NCI-H510A treated with DMSO at 0.1 percent for 48 hours (cell line): ENCODE results near the gene SEMA4A.

ENCODE experiments used
- DNase-seq: peaks from one replicate; lab custom pipeline; 2025; lab: John Stamatoyannopoulos, UW

Gene SEMA4A

GRCh38 chr1:156135930-156136871, 17.2 kb upstream of the SEMA4A start:
- DNase-seq, result no peak

GRCh38 chr1:156136970-156137483, 16.4 kb upstream of the SEMA4A start:
- DNase-seq, result no peak

- no peak for DNase-seq
These were observed 14.9 kb upstream of the SEMA4A start for GRCh38 chr1:156138458-156138867.

GRCh38 chr1:156140879-156141707, 12.3 kb upstream of the SEMA4A start:
- DNase-seq, result no peak

- DNase-seq, result no peak
These were observed 9.5 kb upstream of the SEMA4A start for GRCh38 chr1:156143765-156144489.

GRCh38 chr1:156144742-156145141, 8.6 kb upstream of the SEMA4A start:
- no peak for DNase-seq

GRCh38 chr1:156145650-156146019, 7.8 kb upstream of the SEMA4A start:
- no peak for DNase-seq

- DNase-seq, result peak; percentile 94
These were observed 7.2 kb upstream of the SEMA4A start for GRCh38 chr1:156146020-156146768.

GRCh38 chr1:156146769-156147405, 6.5 kb upstream of the SEMA4A start:
- no peak for DNase-seq

- DNase-seq, result no peak
These were observed 5.2 kb upstream of the SEMA4A start for GRCh38 chr1:156148216-156148615.

GRCh38 chr1:156149374-156150332, 3.7 kb upstream of the SEMA4A start:
- no peak for DNase-seq

- no peak for DNase-seq
These were observed 2.9 kb upstream of the SEMA4A start for GRCh38 chr1:156150333-156151011.

GRCh38 chr1:156151093-156151688, 2.2 kb upstream of the SEMA4A start:
- DNase-seq, result no peak

- peak; percentile 15 for DNase-seq
These were observed 757 bp upstream of the SEMA4A start for GRCh38 chr1:156152628-156153027.

GRCh38 chr1:156154317-156154749, 948 bp downstream of the SEMA4A start:
- no peak for DNase-seq

- no peak for DNase-seq
These were observed 2.5 kb downstream of the SEMA4A start for GRCh38 chr1:156155756-156156510.

- no peak for DNase-seq
These were observed 4.1 kb downstream of the SEMA4A start for GRCh38 chr1:156157506-156157905.

GRCh38 chr1:156157966-156158365, 4.6 kb downstream of the SEMA4A start:
- DNase-seq, result no peak
